Measurements from ENCODE around the gene DPRX. TPM values are rescaled to one million over a fixed set of nuclear protein-coding genes. Genes with fewer than 3 reads are reported as not detected.

The DPRX gene
- not detected in 2 replicates for total RNA-seq (ENCODE audit: low replicate concordance)

GRCh38 chr19:53631949-53632407 is at the start of gene DPRX:
DPRX (plus strand) TSS chr19:53631999; CDS start chr19:53632107, 108 bp downstream.
- no peak within 1 kb of the TSS for H3K4me3 ChIP-seq (ENCODE audit: low read depth, low read length)
- DNase-seq (ENCODE audit: low read depth): no peak
- TF ChIP-seq, protein P1, sequence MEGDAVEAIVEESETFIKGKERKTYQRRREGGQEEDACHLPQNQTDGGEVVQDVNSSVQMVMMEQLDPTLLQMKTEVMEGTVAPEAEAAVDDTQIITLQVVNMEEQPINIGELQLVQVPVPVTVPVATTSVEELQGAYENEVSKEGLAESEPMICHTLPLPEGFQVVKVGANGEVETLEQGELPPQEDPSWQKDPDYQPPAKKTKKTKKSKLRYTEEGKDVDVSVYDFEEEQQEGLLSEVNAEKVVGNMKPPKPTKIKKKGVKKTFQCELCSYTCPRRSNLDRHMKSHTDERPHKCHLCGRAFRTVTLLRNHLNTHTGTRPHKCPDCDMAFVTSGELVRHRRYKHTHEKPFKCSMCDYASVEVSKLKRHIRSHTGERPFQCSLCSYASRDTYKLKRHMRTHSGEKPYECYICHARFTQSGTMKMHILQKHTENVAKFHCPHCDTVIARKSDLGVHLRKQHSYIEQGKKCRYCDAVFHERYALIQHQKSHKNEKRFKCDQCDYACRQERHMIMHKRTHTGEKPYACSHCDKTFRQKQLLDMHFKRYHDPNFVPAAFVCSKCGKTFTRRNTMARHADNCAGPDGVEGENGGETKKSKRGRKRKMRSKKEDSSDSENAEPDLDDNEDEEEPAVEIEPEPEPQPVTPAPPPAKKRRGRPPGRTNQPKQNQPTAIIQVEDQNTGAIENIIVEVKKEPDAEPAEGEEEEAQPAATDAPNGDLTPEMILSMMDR (IDR thresholded peaks at IDR 0.05; ENCODE audit: insufficient read depth, low read length): no peak

GRCh38 chr19:53583181-53583580 is 48.6 kb upstream of the DPRX start:
- TF ChIP-seq, protein P1 (IDR thresholded peaks at IDR 0.05; ENCODE audit: insufficient read depth, low read length): no peak
- H3K4me3 ChIP-seq (ENCODE audit: low read depth, low read length): no peak overlapping the region
- no peak for DNase-seq (ENCODE audit: low read depth)

DNA sequence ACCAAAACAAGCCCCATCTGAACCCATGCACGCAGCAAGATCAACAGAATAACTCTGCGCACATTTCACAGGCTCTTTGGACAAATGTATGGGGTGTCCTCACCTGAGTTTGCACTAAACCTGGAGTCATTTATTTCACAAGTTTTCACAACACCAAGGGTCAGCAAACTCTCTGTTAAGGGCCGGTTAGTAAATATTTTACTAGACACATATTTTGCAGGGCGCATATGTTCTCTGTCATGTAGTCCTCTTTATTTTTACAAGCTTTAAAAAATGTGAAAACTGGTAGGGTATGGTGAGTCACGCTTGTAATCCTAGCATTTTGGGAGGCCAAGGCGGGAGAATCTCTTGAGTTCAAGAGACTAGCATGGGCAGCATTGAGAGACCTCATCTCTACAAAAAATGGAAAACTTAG is 45.5 kb upstream of the DPRX start:
- TF ChIP-seq, protein P1 (IDR thresholded peaks at IDR 0.05; ENCODE audit: insufficient read depth, low read length): no peak
- DNase-seq (ENCODE audit: low read depth): no peak
- no peak overlapping the region for H3K4me3 ChIP-seq (ENCODE audit: low read depth, low read length)

DNA sequence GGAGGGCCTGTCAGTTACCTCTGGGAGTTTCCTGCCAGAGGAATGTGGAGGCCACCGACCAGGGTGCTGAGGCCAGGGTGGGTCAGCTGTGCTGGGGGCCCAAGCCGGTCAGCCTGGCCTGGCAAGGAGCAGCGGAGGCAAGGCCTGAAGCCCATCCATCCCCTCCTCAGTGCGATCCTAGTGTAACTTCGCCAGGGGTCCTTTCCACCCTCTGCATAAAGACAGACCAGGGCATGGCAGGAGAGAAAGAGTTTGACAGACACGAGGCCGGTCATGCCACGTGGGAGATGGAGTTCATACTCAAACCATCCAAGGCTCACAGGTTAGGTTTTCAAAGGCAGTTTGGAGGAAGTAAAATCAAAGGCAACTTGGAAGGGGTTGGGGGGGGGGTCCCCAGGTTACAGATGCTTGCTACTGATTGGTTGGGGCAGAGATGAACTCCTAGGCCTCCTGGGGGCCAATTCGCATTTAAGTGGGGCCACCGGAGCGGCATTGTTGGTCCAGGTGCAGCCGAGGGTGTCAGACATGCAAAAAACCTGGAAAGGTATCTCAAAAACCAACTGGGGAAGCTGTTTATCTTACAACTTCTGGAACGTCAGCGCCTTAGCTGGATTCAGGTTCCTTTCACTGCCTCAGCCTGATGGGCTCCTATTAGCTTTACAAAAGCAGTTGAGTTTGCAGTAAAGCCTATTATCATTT is 36.8 kb upstream of the DPRX start:
- no peak overlapping the region for H3K4me3 ChIP-seq (ENCODE audit: low read depth, low read length)
- DNase-seq (ENCODE audit: low read depth): no peak
- TF ChIP-seq, protein P1 (IDR thresholded peaks at IDR 0.05; ENCODE audit: insufficient read depth, low read length): no peak

GRCh38 chr19:53595510-53595867 is 36.3 kb upstream of the DPRX start:
- DNase-seq (ENCODE audit: low read depth): no peak
- TF ChIP-seq, protein P1 (IDR thresholded peaks at IDR 0.05; ENCODE audit: insufficient read depth, low read length): no peak
- no peak overlapping the region for H3K4me3 ChIP-seq (ENCODE audit: low read depth, low read length)

DNA sequence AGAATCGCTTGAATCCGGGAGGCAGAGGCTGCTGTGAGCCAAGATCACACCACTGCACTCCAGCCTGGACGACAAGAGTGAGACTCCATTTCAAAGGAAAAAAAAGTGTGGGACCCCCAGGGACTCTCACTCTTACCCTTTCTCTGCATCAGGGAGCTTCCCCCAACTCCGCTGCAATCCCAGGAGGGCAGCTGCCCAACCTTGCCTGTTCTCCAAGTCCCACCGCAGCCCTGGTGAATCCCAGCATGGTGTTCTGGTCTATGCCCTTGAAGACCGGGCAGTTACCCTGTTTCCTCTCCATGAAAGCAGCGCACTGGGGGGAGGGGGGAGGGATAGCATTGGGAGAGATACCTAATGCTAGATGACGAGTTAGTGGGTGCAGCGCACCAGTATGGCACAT is 35.7 kb upstream of the DPRX start:
- no peak overlapping the region for H3K4me3 ChIP-seq (ENCODE audit: low read depth, low read length)
- TF ChIP-seq, protein P1 (IDR thresholded peaks at IDR 0.05; ENCODE audit: insufficient read depth, low read length): no peak

DNA sequence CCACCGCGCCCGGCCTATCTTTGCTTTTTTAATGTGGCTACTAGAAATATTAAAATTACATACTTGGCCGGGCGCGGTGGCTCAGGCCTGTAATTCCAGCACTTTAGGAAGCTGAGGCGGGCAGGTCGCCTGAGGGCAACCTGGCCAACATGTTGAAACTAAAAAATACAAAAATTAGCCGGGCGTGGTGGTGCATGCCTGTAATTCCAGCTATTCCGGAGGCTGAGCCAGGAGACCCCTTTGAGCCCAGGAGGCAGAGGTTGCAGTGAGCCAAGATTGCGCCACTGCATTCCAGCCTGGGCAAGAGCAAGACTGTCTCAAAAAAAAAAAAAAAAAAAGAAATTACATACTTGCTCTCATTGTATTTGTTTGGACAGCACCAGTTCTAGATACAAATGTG is 34.8 kb upstream of the DPRX start:
- no peak for DNase-seq (ENCODE audit: low read depth)
- H3K4me3 ChIP-seq (ENCODE audit: low read depth, low read length): no peak overlapping the region

More for the DNA sequence above, 35.7 kb upstream of the DPRX start:
- no peak for DNase-seq (ENCODE audit: low read depth)

More for the DNA sequence above, 34.8 kb upstream of the DPRX start:
- TF ChIP-seq, protein P1 (IDR thresholded peaks at IDR 0.05; ENCODE audit: insufficient read depth, low read length): no peak

Measured in fibroblast of the aortic adventitia (primary cell).